Naive thymus-derived CD4-positive, alpha-beta T cell (primary cell): ENCODE measurements around the gene AMOTL1. TPM values are rescaled to one million over a fixed set of nuclear protein-coding genes. Genes with fewer than 3 reads are reported as not detected.

ENCODE experiments used
- ATAC-seq: fragments of 150-1000 bp; cut with Tn5 transposase; 2 replicates; pipeline ENCODE4 v1.10.0; 2021; ENCODE audit warnings: mild to moderate bottlenecking, moderate library complexity
- CTCF ChIA-PET: fragments of 350-600 bp; sonication (Branson Sonifier 250); formaldehyde crosslinking; loops from one replicate; lab custom pipeline; 2021; ENCODE audit warnings: antibody characterized with exemption; lab: Charles Lee
- POLR2A ChIA-PET: fragments of 350-600 bp; sonication (Branson Sonifier 250); formaldehyde crosslinking; loops from one replicate; lab custom pipeline; 2021; ENCODE audit warnings: antibody characterized with exemption, inconsistent platforms; lab: Charles Lee
- DNase-seq, 9 donors: peaks; one replicate each; pipeline versions ENCODE4 v3.0.0 to v3.0.0-alpha.2; 2020 to 2022; ENCODE audit warnings: mixed read lengths in 1 of 9
- H3K27ac ChIP-seq: one replicate; pipeline ENCODE4 v1.7.0; 2013; ENCODE audit warnings: mild to moderate bottlenecking, low read depth, low read length, moderate library complexity
- H3K27me3 ChIP-seq, 2 donors: one replicate each; pipeline ENCODE4 v1.7.0; 2013; ENCODE audit warnings: low read length in 2 of 2, mild to moderate bottlenecking in 2 of 2, moderate library complexity in 2 of 2; ENCODE audit not compliant: control insufficient read depth in 2 of 2, insufficient read depth in 2 of 2
- H3K36me3 ChIP-seq, 3 experiments: 1 replicate in 2 of 3; 2 replicates in 1 of 3; pipeline ENCODE4 v1.7.0; 2013; ENCODE audit warnings: low read length in 3 of 3, mild to moderate bottlenecking in 3 of 3, moderate library complexity in 1 of 3; ENCODE audit not compliant: insufficient read depth in 3 of 3, control insufficient read depth in 2 of 3
- H3K4me1 ChIP-seq, 2 donors: one replicate each; pipeline ENCODE4 v1.7.0; 2013; ENCODE audit warnings: low read length in 2 of 2, mild to moderate bottlenecking in 2 of 2, moderate library complexity in 1 of 2; ENCODE audit not compliant: control insufficient read depth in 2 of 2, insufficient read depth in 2 of 2
- H3K4me3 ChIP-seq: 2 replicates; pipeline ENCODE4 v1.7.0; 2013; ENCODE audit warnings: mild to moderate bottlenecking, low read length
- H3K9me3 ChIP-seq, 3 experiments: 1 replicate in 2 of 3; 2 replicates in 1 of 3; pipeline ENCODE4 v1.7.0; 2013; ENCODE audit warnings: low read length in 3 of 3; ENCODE audit not compliant: control insufficient read depth in 2 of 3
- H3K27ac Mint-ChIP-seq, 9 donors: one replicate each; pipeline ENCODE4 v1.8.0; 2020 to 2022; ENCODE audit warnings: mixed read lengths in 9 of 9, mild to moderate bottlenecking in 8 of 9, moderate library complexity in 5 of 9, inconsistent platforms in 2 of 9
- H3K27me3 Mint-ChIP-seq, 5 donors: one replicate each; pipeline ENCODE4 v1.8.0; 2021 to 2022; ENCODE audit warnings: mixed read lengths in 5 of 5, mild to moderate bottlenecking in 1 of 5
- H3K36me3 Mint-ChIP-seq, 5 donors: one replicate each; pipeline ENCODE4 v1.8.0; 2020 to 2022; ENCODE audit warnings: mixed read lengths in 5 of 5, mild to moderate bottlenecking in 3 of 5, inconsistent platforms in 1 of 5
- H3K4me1 Mint-ChIP-seq, 7 donors: one replicate each; pipeline ENCODE4 v1.8.0; 2020 to 2022; ENCODE audit warnings: mixed read lengths in 7 of 7, mild to moderate bottlenecking in 3 of 7, inconsistent platforms in 1 of 7
- H3K4me3 Mint-ChIP-seq, 10 donors: one replicate each; pipeline ENCODE4 v1.8.0; 2020 to 2022; ENCODE audit warnings: mild to moderate bottlenecking in 10 of 10, mixed read lengths in 10 of 10, moderate library complexity in 6 of 10, inconsistent platforms in 2 of 10
- H3K9me3 Mint-ChIP-seq, 11 donors: one replicate each; pipeline ENCODE4 v1.8.0; 2020 to 2022; ENCODE audit warnings: mixed read lengths in 11 of 11, mild to moderate bottlenecking in 4 of 11, inconsistent platforms in 1 of 11, moderate library complexity in 1 of 11
- intact Hi-C, 2 donors: fragments of 100-400 bp; cut with micrococcal nuclease; formaldehyde crosslinking; loops; one replicate each; pipeline ENCODE4 v1.15.1; 2023
- polyA plus RNA-seq, 2 donors: library from polyadenylated mRNA; unstranded; fragments of 300-500 nt; fragmentation: Illumina TruSeq; gene quantifications; one replicate each; pipeline ENCODE4 v1.2.3, GENCODE V29; 2021
- total RNA-seq, 6 experiments: library from RNA in 5 of 6; stranded (reverse) in 5 of 6; gene quantifications; 1 replicate in 5 of 6; 2 replicates in 1 of 6; pipeline ENCODE4 v1.2.3 and lab custom pipeline; 2021 to 2026

The AMOTL1 gene
- total and polyA plus RNA-seq, 7 experiments from 2014 or later: 0.05 to 6.3 (median 0.27) TPM; not detected in 2

DNA sequence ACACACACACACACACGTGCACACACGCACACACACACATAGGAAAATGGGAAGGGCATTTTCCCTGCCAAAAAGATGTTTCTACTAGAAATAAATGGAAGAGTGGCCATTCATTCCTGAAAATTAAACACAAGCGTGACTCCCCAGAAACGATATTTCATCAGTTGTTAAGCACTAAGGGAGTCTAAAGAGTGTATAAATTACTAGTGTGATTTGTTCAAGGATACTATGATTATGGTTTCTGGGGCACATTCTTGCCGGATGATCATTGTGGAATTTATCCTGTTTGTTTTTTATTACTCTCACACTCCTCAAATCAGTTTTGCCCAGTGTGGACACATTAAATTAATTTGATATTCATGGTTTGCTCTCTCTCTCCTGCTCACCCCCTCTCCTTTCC, 16.4 kb upstream of the AMOTL1 start:
- DNase-seq: no peak
- no peak for ATAC-seq
- Histone ChIP-seq H3K36me3 (no peaks in the 10 kb centered on the region), H3K9me3 (no peaks in the 10 kb centered on the region), H3K4me1 (no peaks in the 10 kb centered on the region), H3K27me3 (no peaks in the 10 kb centered on the region), H3K27ac (no peak overlapping the region), H3K4me3 (no peak overlapping the region)
- H3K36me3 Mint-ChIP-seq: no peaks in the 10 kb centered on the region
- POLR2A ChIA-PET: no interaction called here
- CTCF ChIA-PET: no interaction called here
- intact Hi-C loops: no loop called here
- no peak overlapping the region for H3K27ac Mint-ChIP-seq
- H3K27me3 Mint-ChIP-seq: peaks cover 43 to 62% (median 46%) of the 10 kb centered on the region in 5 donors
- H3K9me3 Mint-ChIP-seq: peaks cover 0 to 3% (median 0%) of the 10 kb centered on the region in 11 donors
- H3K4me1 Mint-ChIP-seq: no peaks in the 10 kb centered on the region
- H3K4me3 Mint-ChIP-seq: no peak overlapping the region

DNA sequence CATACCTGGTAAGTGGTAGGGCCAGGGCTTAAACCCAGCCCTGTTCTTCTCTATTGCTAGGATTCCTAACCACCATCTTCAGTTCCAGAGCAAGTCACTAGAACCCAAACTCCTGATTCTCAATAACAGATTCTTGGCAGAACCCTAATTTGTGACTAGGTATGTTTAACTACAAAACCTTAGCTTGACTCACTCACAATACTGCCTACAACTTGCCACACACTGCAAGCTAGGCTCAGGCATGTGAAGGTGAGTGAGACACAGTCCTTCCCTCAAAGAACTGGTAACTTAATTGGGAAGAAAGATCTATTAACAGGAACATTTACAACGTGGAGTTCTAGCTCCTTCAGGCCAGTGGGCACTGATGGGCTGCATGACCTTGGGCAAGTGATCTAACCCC, 14.5 kb upstream of the AMOTL1 start:
- H3K27me3 Mint-ChIP-seq: peaks cover 26 to 46% (median 38%) of the 10 kb centered on the region in 5 donors
- CTCF ChIA-PET: no interaction called here

DNA sequence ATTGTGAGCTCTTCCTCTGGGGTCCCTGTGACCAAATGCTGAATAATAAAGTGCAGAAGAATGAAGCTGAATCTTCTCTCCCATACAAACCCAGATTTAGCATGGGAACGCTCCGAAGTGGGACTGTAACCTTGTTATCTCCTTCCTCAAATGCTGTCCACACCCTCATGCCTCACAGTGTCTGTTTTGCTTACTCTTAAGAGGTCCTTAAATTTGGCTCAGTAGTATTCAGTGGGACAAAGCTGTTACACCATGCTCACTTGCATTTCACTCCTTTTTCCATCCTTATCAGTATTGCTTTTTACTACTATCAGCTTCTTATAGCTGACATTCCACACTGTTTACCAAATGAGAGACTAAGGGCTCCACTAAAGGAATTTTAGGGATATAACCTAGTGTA, 13.8 kb upstream of the AMOTL1 start:
- CTCF ChIA-PET: no interaction called here

More for the DNA sequence above, 14.5 kb upstream of the AMOTL1 start:
- no peaks in the 10 kb centered on the region for H3K36me3 Mint-ChIP-seq
- Histone ChIP-seq H3K4me3 (no peak overlapping the region), H3K27me3 (no peaks in the 10 kb centered on the region), H3K27ac (no peak overlapping the region), H3K36me3 (no peaks in the 10 kb centered on the region), H3K4me1 (no peaks in the 10 kb centered on the region), H3K9me3 (no peaks in the 10 kb centered on the region)
- H3K4me1 Mint-ChIP-seq: no peaks in the 10 kb centered on the region
- H3K9me3 Mint-ChIP-seq: peaks cover 0 to 3% (median 0%) of the 10 kb centered on the region in 11 donors
- intact Hi-C loops: no loop called here
- H3K27ac Mint-ChIP-seq: no peak overlapping the region
- DNase-seq (no peak), ATAC-seq (no peak)
- POLR2A ChIA-PET: interaction anchor here (0.7 kb wide), 1 partner anchor 1549 kb away, joined by 5 read pairs; no protein-coding TSS in a partner anchor
- no peak overlapping the region for H3K4me3 Mint-ChIP-seq

DNA sequence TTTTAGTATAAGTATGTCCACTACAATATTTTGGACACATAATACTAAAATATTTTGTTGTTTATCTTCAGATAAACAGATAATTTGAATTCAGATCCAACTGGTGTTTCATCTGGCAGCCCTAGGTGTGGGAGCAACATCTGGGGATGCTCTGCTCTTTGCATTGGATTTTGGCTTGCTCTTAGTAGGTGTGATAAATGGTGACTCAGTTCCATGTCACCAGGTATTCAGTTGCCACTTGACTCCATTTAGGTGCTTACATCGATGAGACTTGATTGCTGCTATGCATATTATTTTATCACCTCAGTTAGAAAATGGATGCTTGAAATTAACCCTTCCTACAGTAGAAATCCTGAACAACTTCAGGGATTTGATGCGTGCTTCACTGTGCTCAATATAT, 13.3 kb upstream of the AMOTL1 start:
- no peak overlapping the region for H3K4me3 ChIP-seq
- H3K27me3 Mint-ChIP-seq: peaks cover 21 to 52% (median 28%) of the 10 kb centered on the region in 5 donors
- no peaks in the 10 kb centered on the region for H3K27me3 ChIP-seq
- no peaks in the 10 kb centered on the region for H3K36me3 ChIP-seq
- H3K4me1 Mint-ChIP-seq: no peaks in the 10 kb centered on the region
- H3K27ac Mint-ChIP-seq: no peak overlapping the region
- H3K4me3 Mint-ChIP-seq: no peak overlapping the region
- no peak overlapping the region for H3K27ac ChIP-seq
- H3K9me3 Mint-ChIP-seq: peaks cover 0 to 3% (median 0%) of the 10 kb centered on the region in 11 donors
- ATAC-seq (no peak), DNase-seq (no peak)
- no peaks in the 10 kb centered on the region for H3K36me3 Mint-ChIP-seq
- CTCF ChIA-PET: no interaction called here
- H3K9me3 ChIP-seq: no peaks in the 10 kb centered on the region
- no peaks in the 10 kb centered on the region for H3K4me1 ChIP-seq
- intact Hi-C loops: no loop called here
- POLR2A ChIA-PET: no interaction called here

More for the DNA sequence above, 13.8 kb upstream of the AMOTL1 start:
- H3K9me3 ChIP-seq: no peaks in the 10 kb centered on the region
- Mint-ChIP-seq H3K27me3 (peaks cover 21 to 48% (median 32%) of the 10 kb centered on the region in 5 donors), H3K27ac (no peak overlapping the region), H3K36me3 (no peaks in the 10 kb centered on the region), H3K4me3 (no peak overlapping the region), H3K4me1 (no peaks in the 10 kb centered on the region), H3K9me3 (peaks cover 0 to 3% (median 0%) of the 10 kb centered on the region in 11 donors)
- H3K27ac ChIP-seq: no peak overlapping the region
- H3K36me3 ChIP-seq: no peaks in the 10 kb centered on the region
- POLR2A ChIA-PET: no interaction called here
- H3K4me1 ChIP-seq: no peaks in the 10 kb centered on the region
- ATAC-seq (no peak), DNase-seq (no peak)
- intact Hi-C loops: no loop called here
- H3K4me3 ChIP-seq: no peak overlapping the region
- no peaks in the 10 kb centered on the region for H3K27me3 ChIP-seq

DNA sequence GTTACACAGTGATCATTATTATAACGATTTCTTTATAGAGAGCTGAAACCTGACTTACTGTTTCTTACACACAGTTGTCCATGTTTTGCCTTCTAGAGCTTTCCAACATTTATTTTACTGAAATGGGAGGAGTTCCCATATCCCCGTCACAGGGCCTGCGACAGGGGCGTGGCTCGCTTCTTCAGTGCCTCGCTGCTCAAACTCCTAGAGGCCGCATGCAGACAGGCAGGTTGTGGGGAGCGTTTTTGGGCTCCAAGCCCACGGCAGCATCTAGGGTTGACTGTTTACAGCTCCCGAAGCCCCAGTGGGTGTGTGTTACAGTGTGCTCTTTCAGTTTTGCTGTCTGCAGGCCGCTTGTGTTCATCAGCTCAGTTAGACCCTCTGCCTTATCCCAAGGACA, 12.7 kb upstream of the AMOTL1 start:
- intact Hi-C loops: no loop called here
- ATAC-seq: no peak
- no peak overlapping the region for H3K27ac ChIP-seq
- CTCF ChIA-PET: no interaction called here
- H3K36me3 Mint-ChIP-seq: no peaks in the 10 kb centered on the region
- no peaks in the 10 kb centered on the region for H3K9me3 ChIP-seq
- POLR2A ChIA-PET: no interaction called here
- peaks cover 0 to 2% (median 0%) of the 10 kb centered on the region in 11 donors for H3K9me3 Mint-ChIP-seq
- H3K4me3 ChIP-seq: no peak overlapping the region
- H3K27me3 Mint-ChIP-seq: peaks cover 19 to 54% (median 28%) of the 10 kb centered on the region in 5 donors
- DNase-seq: no peak
- peaks cover 0 to 3% (median 0%) of the 10 kb centered on the region in 7 donors for H3K4me1 Mint-ChIP-seq
- no peak overlapping the region for H3K4me3 Mint-ChIP-seq
- no peak overlapping the region for H3K27ac Mint-ChIP-seq
- no peaks in the 10 kb centered on the region for H3K4me1 ChIP-seq
- H3K36me3 ChIP-seq: no peaks in the 10 kb centered on the region
- H3K27me3 ChIP-seq: no peaks in the 10 kb centered on the region

DNA sequence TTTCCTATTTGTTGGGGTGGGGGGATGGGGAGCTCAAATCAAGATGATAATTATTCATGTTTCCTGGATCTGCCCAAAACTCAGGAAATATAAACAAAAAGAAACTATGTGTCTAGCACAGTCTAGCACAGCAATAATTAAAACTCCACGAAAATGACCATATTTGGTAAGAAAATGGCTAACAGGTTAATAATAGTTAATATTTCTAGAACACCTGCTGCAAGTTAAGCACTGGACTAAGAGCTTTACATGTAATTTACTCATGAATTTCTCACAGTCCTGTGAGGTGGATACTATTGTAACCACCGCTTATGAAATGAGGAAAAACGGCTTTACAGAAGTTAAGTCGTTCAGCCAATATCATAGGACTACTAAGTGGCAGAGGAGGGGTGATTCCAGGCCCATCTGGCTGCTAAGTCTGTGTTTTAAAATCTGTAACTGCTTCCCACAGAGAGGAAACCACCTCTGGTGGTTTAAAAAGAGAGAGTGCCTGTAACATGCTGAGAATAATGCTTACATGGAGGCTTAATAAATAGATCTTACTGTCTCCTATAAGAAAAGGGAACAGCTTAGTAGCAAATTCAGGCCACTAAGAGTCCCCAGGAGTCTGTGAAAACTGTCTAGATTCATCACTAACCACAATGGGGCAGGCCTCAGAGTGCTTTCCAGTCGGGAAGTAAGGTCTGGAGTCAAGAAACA, 11.0 kb upstream of the AMOTL1 start:
- Mint-ChIP-seq H3K36me3 (no peaks in the 10 kb centered on the region), H3K9me3 (no peaks in the 10 kb centered on the region), H3K4me1 (peaks cover 0 to 4% (median 0%) of the 10 kb centered on the region in 7 donors), H3K4me3 (no peak overlapping the region), H3K27ac (no peak overlapping the region), H3K27me3 (peaks cover 4 to 47% (median 22%) of the 10 kb centered on the region in 5 donors)
- intact Hi-C loops: no loop called here
- Histone ChIP-seq H3K27me3 (no peaks in the 10 kb centered on the region), H3K36me3 (no peaks in the 10 kb centered on the region), H3K4me1 (no peaks in the 10 kb centered on the region), H3K4me3 (no peak overlapping the region), H3K27ac (no peak overlapping the region), H3K9me3 (no peaks in the 10 kb centered on the region)
- ATAC-seq: no peak
- CTCF ChIA-PET: no interaction called here
- POLR2A ChIA-PET: interaction anchor here (0.6 kb wide), 1 partner anchor 219 kb away, joined by 3 read pairs; no protein-coding TSS in a partner anchor
- no peak for DNase-seq

DNA sequence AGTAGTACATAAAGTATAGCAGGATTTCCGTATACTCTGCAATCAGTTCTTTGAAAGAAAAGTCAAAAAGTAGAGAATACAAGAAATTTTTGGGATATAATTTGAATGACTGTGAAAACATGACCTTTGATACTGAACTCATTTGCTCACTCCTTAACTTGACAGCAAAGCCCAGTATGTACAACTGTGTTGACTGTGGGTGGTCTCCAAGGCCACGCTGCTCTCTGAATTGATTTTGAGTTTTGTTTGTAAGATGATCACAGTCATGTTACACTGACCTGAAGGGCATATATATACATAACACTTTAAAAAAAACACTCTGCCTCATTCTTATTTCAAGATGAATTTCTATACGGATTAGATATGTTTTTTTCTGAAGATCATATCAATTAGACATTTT, 9.5 kb upstream of the AMOTL1 start:
- Mint-ChIP-seq H3K9me3 (no peaks in the 10 kb centered on the region), H3K4me1 (peaks cover 0 to 4% (median 0%) of the 10 kb centered on the region in 7 donors), H3K36me3 (no peaks in the 10 kb centered on the region), H3K27me3 (peaks cover 5 to 42% (median 15%) of the 10 kb centered on the region in 5 donors), H3K27ac (no peak overlapping the region), H3K4me3 (no peak overlapping the region)
- Histone ChIP-seq H3K4me3 (no peak overlapping the region), H3K27me3 (no peaks in the 10 kb centered on the region), H3K27ac (no peak overlapping the region), H3K4me1 (no peaks in the 10 kb centered on the region), H3K36me3 (no peaks in the 10 kb centered on the region), H3K9me3 (no peaks in the 10 kb centered on the region)
- intact Hi-C loops: no loop called here
- ChIA-PET POLR2A (no interaction called here), CTCF (interaction anchor here (0.6 kb wide), 1 partner anchor 94 kb away, joined by 3 read pairs; no protein-coding TSS in a partner anchor)
- ATAC-seq (no peak), DNase-seq (no peak)
